IPS-18a (cell line): Measurements from ENCODE around the gene NOC4L.
"Not testable (repeated sequence)": the region's sequence is repeated elsewhere in the genome, so short reads cannot be mapped to it uniquely, and the experiment has no call there.

ENCODE experiments used
- H3K27ac ChIP-seq: one replicate; pipeline ENCODE4 v1.5.1; 2013; ENCODE audit warnings: low read length
- H3K27me3 ChIP-seq: one replicate; pipeline ENCODE4 v1.6.1; 2013; ENCODE audit warnings: mild to moderate bottlenecking, low read length; ENCODE audit not compliant: control insufficient read depth, insufficient read depth
- H3K36me3 ChIP-seq: one replicate; pipeline ENCODE4 v1.6.1; 2013; ENCODE audit warnings: low read depth, low read length; ENCODE audit not compliant: control insufficient read depth
- H3K4me1 ChIP-seq: one replicate; pipeline ENCODE4 v1.6.1; 2013; ENCODE audit warnings: low read depth, low read length; ENCODE audit not compliant: control insufficient read depth
- H3K4me3 ChIP-seq: one replicate; pipeline ENCODE4 v1.5.1; 2013; ENCODE audit warnings: low read length
- H3K9ac ChIP-seq: one replicate; pipeline ENCODE4 v1.6.1; 2013; ENCODE audit warnings: mild to moderate bottlenecking, low read length, moderate library complexity
- H3K9me3 ChIP-seq: one replicate; pipeline ENCODE4 v1.6.1; 2013; ENCODE audit warnings: low read depth, low read length; ENCODE audit not compliant: control insufficient read depth

The NOC4L gene

DNA sequence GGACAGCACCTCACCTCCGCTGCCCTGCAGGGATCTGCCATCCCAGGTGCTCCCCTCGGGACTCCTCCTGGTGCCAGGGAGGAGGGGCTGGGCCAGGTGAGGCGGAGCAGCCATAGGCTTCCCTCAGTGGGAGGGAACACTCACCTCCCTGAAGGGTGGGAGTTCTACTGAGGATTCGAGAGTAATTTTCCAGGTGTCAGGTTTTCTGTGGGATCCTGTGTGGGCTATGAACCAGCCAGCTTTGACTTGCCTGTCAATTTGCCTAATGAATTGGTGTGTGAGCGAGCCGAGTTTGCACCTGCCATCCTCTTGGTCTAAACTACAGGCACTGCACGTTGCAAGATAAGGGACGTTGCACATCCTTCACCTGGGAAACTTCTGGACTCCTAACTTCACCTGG, 50.3 kb downstream of the NOC4L start:
- no peak overlapping the region for H3K9ac ChIP-seq
- H3K27me3 ChIP-seq: peaks cover 67% of the 10 kb centered on the region
- H3K4me1 ChIP-seq: no peaks in the 10 kb centered on the region
- H3K27ac ChIP-seq: no peak overlapping the region
- no peak overlapping the region for H3K4me3 ChIP-seq
- no peaks in the 10 kb centered on the region for H3K36me3 ChIP-seq
- H3K9me3 ChIP-seq: peaks cover 6% of the 10 kb centered on the region

DNA sequence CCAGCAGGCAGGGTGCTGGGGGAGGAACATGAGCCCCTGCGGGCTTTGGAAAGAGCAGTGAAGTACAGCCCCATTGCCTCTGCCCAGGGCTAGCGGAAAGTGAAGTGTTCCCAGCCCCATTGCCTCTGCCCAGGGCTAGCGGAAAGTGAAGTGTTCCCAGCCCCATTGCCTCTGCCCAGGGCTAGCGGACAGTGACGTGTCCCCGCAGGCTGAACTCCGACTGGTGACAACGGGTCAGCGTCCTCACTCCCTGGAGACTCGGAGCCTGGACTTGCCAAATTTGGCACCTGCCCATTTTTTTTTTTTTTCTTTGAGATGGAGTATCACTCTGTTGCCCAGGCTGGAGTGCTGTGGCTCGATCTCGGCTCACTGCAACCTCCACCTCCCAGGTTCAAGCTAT, 51.0 kb downstream of the NOC4L start:
- not testable (repeated sequence) for H3K27ac ChIP-seq, H3K4me3 ChIP-seq, H3K9ac ChIP-seq, H3K9me3 ChIP-seq, H3K36me3 ChIP-seq, H3K4me1 ChIP-seq
- peaks cover 66% of the 10 kb centered on the region for H3K27me3 ChIP-seq

DNA sequence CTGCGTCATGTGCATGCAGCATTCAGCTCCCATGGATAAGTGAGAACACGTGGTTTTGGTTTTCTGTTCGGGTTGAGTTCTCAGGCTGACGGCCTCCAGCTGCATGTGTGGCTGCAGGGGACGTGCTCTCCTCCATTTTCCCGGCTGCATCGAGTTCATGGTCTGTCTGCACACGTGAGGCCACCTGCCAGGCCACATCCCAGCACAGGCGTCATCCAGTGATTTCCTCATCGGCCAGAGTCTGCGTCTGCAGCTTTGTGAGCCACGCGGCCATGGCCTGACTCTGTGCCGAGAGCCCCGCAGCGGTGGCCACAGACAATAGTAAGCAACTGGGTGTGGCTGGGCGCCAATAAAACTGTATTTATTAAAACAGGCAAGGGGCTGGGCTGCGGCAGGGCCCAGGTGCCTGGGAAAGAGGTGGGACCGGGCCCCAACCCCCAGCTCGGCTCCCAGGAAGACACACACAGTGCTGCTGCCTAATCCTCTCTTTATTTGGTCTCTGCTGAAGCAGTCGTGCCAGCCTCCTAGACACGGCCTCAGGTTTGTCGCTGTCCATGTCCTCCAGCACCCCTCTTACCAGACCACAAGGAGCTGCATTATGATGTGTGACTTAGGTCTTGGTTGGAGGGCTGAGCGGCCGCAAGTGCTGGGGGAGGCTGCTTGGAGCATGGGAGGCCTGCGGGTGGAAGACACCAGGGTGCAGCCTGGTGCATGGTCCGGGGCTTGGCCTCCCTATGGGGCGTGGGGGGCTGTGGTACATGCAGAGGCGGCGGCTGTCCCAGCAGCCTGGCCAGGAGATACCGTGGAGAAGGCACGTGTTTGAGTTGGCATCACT, 52.0 kb downstream of the NOC4L start:
- Histone ChIP-seq H3K27ac (no peak overlapping the region), H3K36me3 (no peaks in the 10 kb centered on the region), H3K9ac (no peak overlapping the region), H3K4me1 (no peaks in the 10 kb centered on the region), H3K9me3 (peaks cover 6% of the 10 kb centered on the region), H3K4me3 (no peak overlapping the region), H3K27me3 (peaks cover 61% of the 10 kb centered on the region)

GRCh38 chr12:132196873-132197390, 52.7 kb downstream of the NOC4L start:
- Histone ChIP-seq H3K27me3 (peaks cover 57% of the 10 kb centered on the region), H3K27ac (no peak overlapping the region), H3K36me3 (no peaks in the 10 kb centered on the region), H3K9ac (no peak overlapping the region), H3K9me3 (peaks cover 6% of the 10 kb centered on the region), H3K4me3 (no peak overlapping the region), H3K4me1 (no peaks in the 10 kb centered on the region)

DNA sequence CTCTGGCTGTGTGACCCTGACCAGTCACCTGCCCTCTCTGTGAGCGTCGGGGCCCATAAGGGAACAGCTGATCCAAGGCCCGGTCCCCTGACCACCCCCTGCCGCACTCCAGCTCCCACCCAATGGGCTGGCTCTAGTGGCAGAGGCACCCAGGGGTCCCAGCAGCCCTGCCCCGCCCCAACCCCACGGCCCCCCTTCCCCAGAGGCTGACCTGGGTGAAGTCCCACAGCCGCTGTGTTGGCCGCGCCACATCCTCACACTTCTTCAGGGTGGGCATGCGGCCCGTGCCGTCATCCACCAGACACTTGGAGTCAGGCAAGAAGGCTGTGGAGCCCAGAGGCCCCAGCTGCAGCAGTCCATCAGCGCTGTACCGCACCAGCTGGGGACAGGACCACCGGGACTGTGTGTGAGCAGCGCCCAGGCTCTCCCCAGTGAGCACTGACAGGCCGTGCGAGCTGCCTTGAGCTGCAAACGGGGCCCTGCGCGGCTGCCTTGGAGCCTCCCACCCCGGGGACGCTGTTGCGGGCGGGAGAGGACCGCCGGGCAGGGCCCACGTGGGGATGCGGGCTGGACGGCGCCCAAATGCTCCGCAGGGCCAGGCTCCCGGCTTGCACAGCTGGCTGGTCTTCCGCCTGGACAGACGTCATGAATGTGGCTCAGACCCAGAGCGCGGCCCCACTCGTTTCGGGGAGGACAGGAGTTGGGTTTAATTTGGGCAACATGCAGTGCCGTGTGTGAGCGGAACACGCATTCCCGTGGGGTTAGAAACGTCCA, 53.5 kb downstream of the NOC4L start:
- Histone ChIP-seq H3K27ac (no peak overlapping the region), H3K36me3 (no peaks in the 10 kb centered on the region), H3K27me3 (peaks cover 52% of the 10 kb centered on the region), H3K4me3 (no peak overlapping the region), H3K9ac (no peak overlapping the region), H3K4me1 (no peaks in the 10 kb centered on the region), H3K9me3 (peaks cover 6% of the 10 kb centered on the region)

GRCh38 chr12:132199101-132199500, 54.8 kb downstream of the NOC4L start:
- no peaks in the 10 kb centered on the region for H3K9me3 ChIP-seq
- no peaks in the 10 kb centered on the region for H3K36me3 ChIP-seq
- H3K27ac ChIP-seq: no peak overlapping the region
- peaks cover 50% of the 10 kb centered on the region for H3K27me3 ChIP-seq
- no peak overlapping the region for H3K4me3 ChIP-seq
- H3K4me1 ChIP-seq: no peaks in the 10 kb centered on the region
- H3K9ac ChIP-seq: no peak overlapping the region

- H3K27me3 ChIP-seq: peaks cover 51% of the 10 kb centered on the region
- H3K9ac ChIP-seq: no peak overlapping the region
- no peaks in the 10 kb centered on the region for H3K9me3 ChIP-seq
- no peak overlapping the region for H3K4me3 ChIP-seq
- no peaks in the 10 kb centered on the region for H3K4me1 ChIP-seq
- no peak overlapping the region for H3K27ac ChIP-seq
- no peaks in the 10 kb centered on the region for H3K36me3 ChIP-seq
These were observed 55.5 kb downstream of the NOC4L start for GRCh38 chr12:132199526-132200319.

DNA sequence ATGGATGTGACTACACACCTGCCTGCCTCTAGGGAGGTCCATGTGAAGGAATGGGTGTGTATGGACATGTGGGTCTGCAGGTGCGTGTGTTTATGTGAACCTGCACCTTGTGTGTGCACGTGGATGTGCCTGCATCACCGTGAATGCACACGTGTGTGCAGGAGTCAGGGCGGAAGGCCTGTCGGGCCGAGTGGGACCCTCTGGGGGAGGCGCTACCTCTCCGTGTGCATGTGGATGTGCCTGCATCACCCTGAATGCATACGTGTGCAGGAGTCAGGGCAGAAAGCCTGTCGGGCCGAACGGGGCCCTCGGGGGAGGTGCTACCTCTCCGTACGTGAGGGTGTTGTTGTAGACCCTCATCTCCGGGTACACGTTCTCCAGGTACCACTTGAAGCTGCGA, 56.5 kb downstream of the NOC4L start:
- Histone ChIP-seq H3K27me3 (peaks cover 54% of the 10 kb centered on the region), H3K4me1 (no peaks in the 10 kb centered on the region), H3K4me3 (no peak overlapping the region), H3K9ac (no peak overlapping the region), H3K9me3 (no peaks in the 10 kb centered on the region), H3K36me3 (no peaks in the 10 kb centered on the region), H3K27ac (no peak overlapping the region)

GRCh38 chr12:132201391-132202120, 57.3 kb downstream of the NOC4L start:
- Histone ChIP-seq H3K9me3 (no peaks in the 10 kb centered on the region), H3K27ac (no peak overlapping the region), H3K36me3 (no peaks in the 10 kb centered on the region), H3K9ac (no peak overlapping the region), H3K4me3 (no peak overlapping the region), H3K27me3 (peaks cover 54% of the 10 kb centered on the region), H3K4me1 (no peaks in the 10 kb centered on the region)
